ENCODE results near the gene USP9Y.

The USP9Y gene

DNA sequence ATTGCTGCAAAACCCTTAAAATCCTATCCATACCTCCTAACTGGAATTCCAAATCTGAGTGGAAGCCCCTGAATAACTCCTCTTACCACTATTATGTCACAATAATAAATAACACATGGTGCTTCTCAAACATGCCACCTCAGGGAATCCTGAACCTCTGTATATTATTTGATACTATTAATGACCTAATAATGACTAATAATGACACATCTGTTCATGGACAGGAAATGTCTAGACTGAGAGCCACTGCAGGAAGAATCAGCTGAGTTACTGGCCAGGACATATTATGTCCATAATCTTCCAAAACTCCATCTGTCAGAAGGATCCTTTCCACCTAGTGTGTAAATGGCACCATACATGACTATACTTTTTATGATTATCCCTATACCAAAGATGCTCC lies 195.9 kb downstream of the USP9Y start:
- H3K4me3 ChIP-seq (replicated peaks in 1 of 2; ENCODE audit: low read depth in 2 of 2, low read length in 2 of 2), result no peak overlapping the region
- no peak for TF ChIP-seq CTCF (IDR thresholded peaks at IDR 0.05; ENCODE audit: low read depth, low read length)
- peak in 1 of 2 donors; percentile 19 for DNase-seq (ENCODE audit: low read depth in 2 of 2)

GRCh38 chrY:12898604-12899003 lies 197.6 kb downstream of the USP9Y start:
- H3K4me3 ChIP-seq (replicated peaks in 1 of 2; ENCODE audit: low read depth in 2 of 2, low read length in 2 of 2), result no peak overlapping the region
- no peak for TF ChIP-seq CTCF (IDR thresholded peaks at IDR 0.05; ENCODE audit: low read depth, low read length)
- no peak for DNase-seq (ENCODE audit: low read depth in 2 of 2)

- DNase-seq (ENCODE audit: low read depth in 2 of 2), result peak; percentile 96 to 97
- TF ChIP-seq CTCF (IDR thresholded peaks at IDR 0.05; ENCODE audit: low read depth, low read length), result no peak
- H3K4me3 ChIP-seq (replicated peaks in 1 of 2; ENCODE audit: low read depth in 2 of 2, low read length in 2 of 2), result peak within 1 kb of the TSS; percentile 60 to 80
These were observed 203.8 kb downstream of the USP9Y start, which contains the start of gene DDX3Y for GRCh38 chrY:12904618-12905516. DDX3Y (plus strand) TSS chrY:12904868; CDS start chrY:12904937, 69 bp downstream.

GRCh38 chrY:12905517-12905872 lies 204.5 kb downstream of the USP9Y start:
- TF ChIP-seq CTCF (IDR thresholded peaks at IDR 0.05; ENCODE audit: low read depth, low read length), result no peak
- H3K4me3 ChIP-seq (replicated peaks in 1 of 2; ENCODE audit: low read depth in 2 of 2, low read length in 2 of 2), result peak overlapping the region; percentile 60 to 80
- peak; percentile 76 to 83 for DNase-seq (ENCODE audit: low read depth in 2 of 2)

DNA sequence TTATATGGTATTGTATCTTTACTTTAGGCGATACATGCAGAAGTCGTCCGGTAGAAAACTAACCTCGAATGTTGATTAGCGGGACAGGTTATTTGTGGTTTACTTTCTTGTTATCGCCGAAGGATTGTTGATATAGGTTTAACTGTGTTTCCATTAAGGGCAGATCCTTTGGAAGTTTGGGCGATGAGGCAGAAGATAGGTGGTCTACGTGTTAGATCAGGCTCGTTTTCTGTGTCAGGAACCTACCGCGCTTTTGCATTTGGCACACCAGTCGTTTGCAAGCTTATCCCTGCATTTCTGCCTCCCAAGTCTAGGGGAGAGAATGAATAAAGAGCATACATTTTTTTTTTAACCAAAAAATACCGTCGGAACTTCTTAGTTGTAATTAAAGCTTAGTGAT lies 204.9 kb downstream of the USP9Y start:
- peak; percentile 14 to 16 for DNase-seq (ENCODE audit: low read depth in 2 of 2)
- H3K4me3 ChIP-seq (replicated peaks in 1 of 2; ENCODE audit: low read depth in 2 of 2, low read length in 2 of 2), result peak overlapping the region; percentile 60 to 80
- TF ChIP-seq CTCF (IDR thresholded peaks at IDR 0.05; ENCODE audit: low read depth, low read length), result no peak
